ENCODE results near the gene SLC19A1.

The SLC19A1 gene

GRCh38 chr21:45578176-45578801 lies 36.0 kb upstream of the SLC19A1 start:
- H4K91ac ChIP-seq (ENCODE audit: low read length) = no peak overlapping the region
- H2AK5ac ChIP-seq (ENCODE audit: low read length, severe bottlenecking) = no peak overlapping the region
- H2BK15ac ChIP-seq (ENCODE audit: low read depth, poor library complexity, severe bottlenecking) = no peak overlapping the region
- H3K36me3 ChIP-seq (ENCODE audit: control insufficient read depth in 1 of 2, insufficient read depth in 2 of 2, low read depth in 1 of 2, low read length in 2 of 2) = no peaks in the 10 kb centered on the region
- no peak overlapping the region for H2AFZ ChIP-seq (ENCODE audit: low read depth, low read length)
- no peaks in the 10 kb centered on the region for H3K79me1 ChIP-seq (replicated peaks; ENCODE audit: low read length, poor library complexity, severe bottlenecking)
- H3K18ac ChIP-seq (ENCODE audit: low read depth in 1 of 2, low read length in 2 of 2) = no peak overlapping the region
- peaks cover 6% of the 10 kb centered on the region for H3K9me3 ChIP-seq (ENCODE audit: control insufficient read depth, low read length)
- H3K4me3 ChIP-seq (ENCODE audit: insufficient read depth in 1 of 2, low read depth in 1 of 2, low read length in 2 of 2) = no peak overlapping the region
- H3K4me1 ChIP-seq (ENCODE audit: control insufficient read depth, insufficient read depth, low read depth, low read length) = peaks cover 23% of the 10 kb centered on the region
- no peak overlapping the region for H2BK12ac ChIP-seq (ENCODE audit: low read length in 2 of 2)
- peaks cover 0 to 79% of the 10 kb centered on the region in 2 experiments for H3K27me3 ChIP-seq (ENCODE audit: control insufficient read depth in 1 of 2, insufficient read depth in 1 of 2, low read length in 2 of 2)
- H3K9ac ChIP-seq (ENCODE audit: low read length) = no peak overlapping the region
- DNase-seq = no peak
- H3K4me2 ChIP-seq (ENCODE audit: low read length, poor library complexity, severe bottlenecking) = no peak overlapping the region
- no peak overlapping the region for H3K4ac ChIP-seq (ENCODE audit: low read depth in 1 of 2, low read length in 2 of 2)
- no peak overlapping the region for H4K8ac ChIP-seq (ENCODE audit: low read length)
- H3K27ac ChIP-seq (ENCODE audit: low read length, poor library complexity, severe bottlenecking) = no peak overlapping the region
- no peak overlapping the region for H2BK120ac ChIP-seq (ENCODE audit: low read depth, low read length)
- no peak overlapping the region for H2BK5ac ChIP-seq (ENCODE audit: low read depth, low read length, poor library complexity, severe bottlenecking)
- no peak overlapping the region for H3K14ac ChIP-seq (ENCODE audit: low read length in 2 of 2)
- no peak overlapping the region for H3K23ac ChIP-seq (ENCODE audit: low read length in 2 of 2)
- WGBS = 88% methylated on average over 21 of the region's 21 CpGs

GRCh38 chr21:45577801-45578175 lies 35.5 kb upstream of the SLC19A1 start:
- Histone ChIP-seq H3K23ac (ENCODE audit: low read length in 2 of 2) (no peak overlapping the region), H3K4me3 (ENCODE audit: insufficient read depth in 1 of 2, low read depth in 1 of 2, low read length in 2 of 2) (no peak overlapping the region), H4K8ac (ENCODE audit: low read length) (no peak overlapping the region), H2AK5ac (ENCODE audit: low read length, severe bottlenecking) (no peak overlapping the region), H3K9me3 (ENCODE audit: control insufficient read depth, low read length) (peaks cover under 1% of the 10 kb centered on the region), H3K27me3 (ENCODE audit: control insufficient read depth in 1 of 2, insufficient read depth in 1 of 2, low read length in 2 of 2) (peaks cover 0 to 79% of the 10 kb centered on the region in 2 experiments), H2AFZ (ENCODE audit: low read depth, low read length) (no peak overlapping the region), H3K27ac (ENCODE audit: low read length, poor library complexity, severe bottlenecking) (no peak overlapping the region), H2BK120ac (ENCODE audit: low read depth, low read length) (no peak overlapping the region), H3K79me1 (replicated peaks; ENCODE audit: low read length, poor library complexity, severe bottlenecking) (no peaks in the 10 kb centered on the region), H2BK5ac (ENCODE audit: low read depth, low read length, poor library complexity, severe bottlenecking) (no peak overlapping the region), H3K4me2 (ENCODE audit: low read length, poor library complexity, severe bottlenecking) (no peak overlapping the region), H4K91ac (ENCODE audit: low read length) (no peak overlapping the region), H3K18ac (ENCODE audit: low read depth in 1 of 2, low read length in 2 of 2) (no peak overlapping the region), H2BK12ac (ENCODE audit: low read length in 2 of 2) (no peak overlapping the region), H3K36me3 (ENCODE audit: control insufficient read depth in 1 of 2, insufficient read depth in 2 of 2, low read depth in 1 of 2, low read length in 2 of 2) (no peaks in the 10 kb centered on the region), H3K4ac (ENCODE audit: low read depth in 1 of 2, low read length in 2 of 2) (no peak overlapping the region), H3K14ac (ENCODE audit: low read length in 2 of 2) (no peak overlapping the region), H2BK15ac (ENCODE audit: low read depth, poor library complexity, severe bottlenecking) (no peak overlapping the region), H3K9ac (ENCODE audit: low read length) (no peak overlapping the region), H3K4me1 (ENCODE audit: control insufficient read depth, insufficient read depth, low read depth, low read length) (peaks cover 23% of the 10 kb centered on the region)
- 90% methylated on average over 12 of the region's 12 CpGs for WGBS
- no peak for DNase-seq

- H3K9ac ChIP-seq (ENCODE audit: low read length) = no peak overlapping the region
- DNase-seq = no peak
- H3K4me2 ChIP-seq (ENCODE audit: low read length, poor library complexity, severe bottlenecking) = no peak overlapping the region
- H2BK12ac ChIP-seq (ENCODE audit: low read length in 2 of 2) = no peak overlapping the region
- no peaks in the 10 kb centered on the region for H3K9me3 ChIP-seq (ENCODE audit: control insufficient read depth, low read length)
- no peak overlapping the region for H3K27ac ChIP-seq (ENCODE audit: low read length, poor library complexity, severe bottlenecking)
- H4K8ac ChIP-seq (ENCODE audit: low read length) = no peak overlapping the region
- peaks cover 0 to 79% of the 10 kb centered on the region in 2 experiments for H3K27me3 ChIP-seq (ENCODE audit: control insufficient read depth in 1 of 2, insufficient read depth in 1 of 2, low read length in 2 of 2)
- H3K4ac ChIP-seq (ENCODE audit: low read depth in 1 of 2, low read length in 2 of 2) = no peak overlapping the region
- peaks cover 23% of the 10 kb centered on the region for H3K4me1 ChIP-seq (ENCODE audit: control insufficient read depth, insufficient read depth, low read depth, low read length)
- H3K23ac ChIP-seq (ENCODE audit: low read length in 2 of 2) = no peak overlapping the region
- H2BK15ac ChIP-seq (ENCODE audit: low read depth, poor library complexity, severe bottlenecking) = no peak overlapping the region
- H2BK120ac ChIP-seq (ENCODE audit: low read depth, low read length) = no peak overlapping the region
- no peak overlapping the region for H2AFZ ChIP-seq (ENCODE audit: low read depth, low read length)
- no peaks in the 10 kb centered on the region for H3K36me3 ChIP-seq (ENCODE audit: control insufficient read depth in 1 of 2, insufficient read depth in 2 of 2, low read depth in 1 of 2, low read length in 2 of 2)
- no peak overlapping the region for H2AK5ac ChIP-seq (ENCODE audit: low read length, severe bottlenecking)
- no peak overlapping the region for H3K18ac ChIP-seq (ENCODE audit: low read depth in 1 of 2, low read length in 2 of 2)
- H4K91ac ChIP-seq (ENCODE audit: low read length) = no peak overlapping the region
- no peaks in the 10 kb centered on the region for H3K79me1 ChIP-seq (replicated peaks; ENCODE audit: low read length, poor library complexity, severe bottlenecking)
- H3K4me3 ChIP-seq (ENCODE audit: insufficient read depth in 1 of 2, low read depth in 1 of 2, low read length in 2 of 2) = no peak overlapping the region
- H2BK5ac ChIP-seq (ENCODE audit: low read depth, low read length, poor library complexity, severe bottlenecking) = no peak overlapping the region
- H3K14ac ChIP-seq (ENCODE audit: low read length in 2 of 2) = no peak overlapping the region
- WGBS = 86% methylated on average over 22 of the region's 24 CpGs
Observed at GRCh38 chr21:45576838-45577737, 34.8 kb upstream of the SLC19A1 start.

DNA sequence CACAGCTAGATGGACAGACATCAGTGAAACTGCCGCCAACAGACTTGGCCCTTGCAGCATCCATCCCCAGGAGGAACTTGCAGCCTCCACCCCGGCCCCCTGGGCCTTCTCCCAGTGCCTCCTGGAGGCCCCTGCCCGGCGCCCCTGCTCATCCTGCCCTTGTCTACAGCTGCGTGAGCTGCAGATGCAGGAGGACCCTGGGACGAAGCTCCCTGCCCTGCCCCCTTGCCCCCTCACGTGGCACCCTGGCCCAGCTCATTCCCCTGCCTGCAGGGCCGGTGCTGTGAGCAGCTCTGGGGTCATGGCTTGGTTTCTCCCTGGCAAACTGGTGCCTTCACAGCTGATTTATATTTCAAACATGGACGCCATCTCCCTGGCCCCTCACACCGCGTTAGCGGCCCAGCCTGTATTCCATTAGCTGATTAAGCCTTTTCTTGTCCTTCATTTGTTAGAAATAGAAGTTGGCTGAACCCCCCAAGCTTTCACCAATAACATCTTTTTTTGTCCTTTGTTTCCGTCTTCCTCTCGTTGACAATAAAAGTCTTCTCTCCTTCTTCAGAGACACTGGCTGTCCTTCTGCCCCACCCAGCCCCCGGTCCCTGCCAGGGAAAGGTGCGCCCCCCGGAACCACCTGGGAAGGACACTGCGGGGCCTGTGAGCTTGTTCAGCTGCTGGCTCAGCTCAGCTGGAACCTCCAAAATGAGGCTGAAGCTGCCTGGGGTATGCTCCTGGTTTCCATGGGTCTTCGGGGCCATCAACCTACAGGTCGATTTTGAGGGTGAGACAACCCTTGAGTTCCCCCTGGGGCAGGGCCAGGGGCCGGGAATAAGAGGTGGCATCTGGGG lies 34.0 kb upstream of the SLC19A1 start:
- Histone ChIP-seq H2BK12ac (ENCODE audit: low read length in 2 of 2) (no peak overlapping the region), H3K14ac (ENCODE audit: low read length in 2 of 2) (no peak overlapping the region), H2AFZ (ENCODE audit: low read depth, low read length) (no peak overlapping the region), H4K91ac (ENCODE audit: low read length) (no peak overlapping the region), H3K27me3 (ENCODE audit: control insufficient read depth in 1 of 2, insufficient read depth in 1 of 2, low read length in 2 of 2) (peaks cover 0 to 85% of the 10 kb centered on the region in 2 experiments), H3K4me3 (ENCODE audit: insufficient read depth in 1 of 2, low read depth in 1 of 2, low read length in 2 of 2) (no peak overlapping the region), H3K9ac (ENCODE audit: low read length) (no peak overlapping the region), H2BK5ac (ENCODE audit: low read depth, low read length, poor library complexity, severe bottlenecking) (no peak overlapping the region), H3K4me2 (ENCODE audit: low read length, poor library complexity, severe bottlenecking) (no peak overlapping the region), H2BK15ac (ENCODE audit: low read depth, poor library complexity, severe bottlenecking) (no peak overlapping the region), H3K23ac (ENCODE audit: low read length in 2 of 2) (no peak overlapping the region), H3K4me1 (ENCODE audit: control insufficient read depth, insufficient read depth, low read depth, low read length) (peaks cover 23% of the 10 kb centered on the region), H3K18ac (ENCODE audit: low read depth in 1 of 2, low read length in 2 of 2) (no peak overlapping the region), H4K8ac (ENCODE audit: low read length) (no peak overlapping the region), H3K79me1 (replicated peaks; ENCODE audit: low read length, poor library complexity, severe bottlenecking) (no peaks in the 10 kb centered on the region), H3K27ac (ENCODE audit: low read length, poor library complexity, severe bottlenecking) (no peak overlapping the region), H3K9me3 (ENCODE audit: control insufficient read depth, low read length) (no peaks in the 10 kb centered on the region), H3K4ac (ENCODE audit: low read depth in 1 of 2, low read length in 2 of 2) (no peak overlapping the region), H3K36me3 (ENCODE audit: control insufficient read depth in 1 of 2, insufficient read depth in 2 of 2, low read depth in 1 of 2, low read length in 2 of 2) (no peaks in the 10 kb centered on the region), H2AK5ac (ENCODE audit: low read length, severe bottlenecking) (no peak overlapping the region), H2BK120ac (ENCODE audit: low read depth, low read length) (no peak overlapping the region)
- no peak for DNase-seq
- 87% methylated on average over 21 of the region's 21 CpGs for WGBS

Measured in mesenchymal stem cell (in vitro differentiated cells and primary cell).